GM12875 (cell line): ENCODE data around the gene C1QTNF5.

Experiments used
- H3K4me3 ChIP-seq: one replicate; pipeline ENCODE4 v1.5.1; 2011; ENCODE audit warnings: low read depth, low read length, control low read depth
- CTCF ChIP-seq: IDR thresholded peaks from 2 replicates; pipeline ENCODE4 v1.5.1; 2011; ENCODE audit warnings: low read depth, mild to moderate bottlenecking, control low read depth, inconsistent platforms, low read length, moderate library complexity, borderline replicate concordance; ENCODE audit not compliant: insufficient read depth

The C1QTNF5 gene

DNA sequence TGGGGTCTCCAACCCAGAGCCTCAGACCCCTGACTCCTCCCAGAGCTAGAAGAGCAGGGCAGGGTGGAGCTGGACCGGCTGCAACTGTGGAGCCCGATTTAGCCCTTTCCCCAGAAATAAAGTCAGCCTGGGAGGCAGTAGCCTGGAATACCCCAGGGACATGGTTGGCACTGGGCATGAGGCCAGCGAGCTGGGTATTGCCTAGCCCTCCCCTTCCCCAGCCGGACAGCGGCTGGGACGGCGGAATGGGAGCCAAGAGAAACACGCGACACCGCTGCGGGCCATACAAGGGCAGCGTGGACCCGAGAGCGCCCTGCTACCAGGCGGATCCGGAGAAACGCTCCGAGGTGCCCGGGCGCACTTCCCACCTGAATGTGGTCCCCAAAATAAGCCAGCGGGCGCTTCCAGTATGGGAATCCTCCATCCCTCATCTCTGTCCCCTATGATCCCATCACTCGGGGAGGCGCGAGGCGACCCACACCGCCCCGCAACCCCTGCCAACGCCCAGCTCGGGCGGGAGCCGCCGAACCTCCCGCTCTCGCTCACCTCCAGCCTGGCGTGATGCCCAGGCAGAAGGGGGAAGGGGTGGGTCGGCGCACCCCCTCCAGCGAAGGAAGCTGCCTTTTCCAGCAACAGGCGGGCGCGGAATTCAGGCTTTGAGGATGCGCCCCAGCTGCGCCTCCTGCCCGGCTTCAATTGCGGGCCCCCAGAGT, 24.5 kb downstream of the C1QTNF5 start:
- no peak for TF ChIP-seq CTCF
- peak overlapping the region; percentile 13 for H3K4me3 ChIP-seq

DNA sequence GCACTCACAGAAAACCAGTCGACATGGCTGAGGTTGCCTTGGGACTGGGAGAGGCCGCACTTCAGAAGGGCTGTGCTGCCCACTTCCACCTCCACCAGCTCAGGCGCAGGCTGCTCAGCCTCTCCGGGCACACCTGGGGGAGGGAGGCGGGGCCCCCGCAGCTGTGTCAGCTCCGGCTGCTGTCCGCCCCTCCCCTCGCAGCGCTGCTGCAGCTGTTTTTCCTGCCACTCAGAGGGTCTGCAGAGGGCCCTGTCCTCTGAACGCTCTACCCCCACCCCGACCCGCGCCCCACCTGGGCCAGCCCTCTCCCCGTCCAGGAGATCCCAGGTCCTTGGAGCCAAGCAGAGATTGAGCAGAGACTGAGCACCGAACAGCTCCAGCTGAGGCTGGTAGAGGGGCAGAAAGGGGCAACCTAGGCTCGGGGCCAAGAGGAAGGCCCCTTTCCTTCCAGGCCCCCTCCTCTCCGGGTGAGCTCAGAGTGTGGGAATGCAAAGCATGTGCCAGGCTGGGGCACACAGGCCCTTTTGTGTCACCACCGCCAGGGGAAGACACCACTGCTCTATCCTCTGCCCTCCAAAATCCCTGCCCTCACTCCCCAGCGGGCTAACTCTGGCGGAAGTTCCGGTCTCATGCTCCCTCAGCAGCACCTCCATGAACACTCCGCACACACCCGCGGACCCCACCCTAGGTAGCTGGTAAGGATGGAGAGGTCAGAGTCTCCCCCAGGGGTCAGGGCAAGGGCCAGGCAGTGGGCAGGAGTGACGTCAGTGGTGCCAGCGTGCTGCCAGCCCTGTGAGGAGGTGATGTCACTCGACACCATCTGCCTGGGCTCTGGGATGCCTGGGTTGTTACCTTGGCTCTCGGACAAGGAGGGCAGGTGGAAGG, 25.3 kb downstream of the C1QTNF5 start:
- H3K4me3 ChIP-seq: no peak overlapping the region
- 0 out of 2 replicates have a peak, but pooled peaks have one; percentile 13 for TF ChIP-seq CTCF

DNA sequence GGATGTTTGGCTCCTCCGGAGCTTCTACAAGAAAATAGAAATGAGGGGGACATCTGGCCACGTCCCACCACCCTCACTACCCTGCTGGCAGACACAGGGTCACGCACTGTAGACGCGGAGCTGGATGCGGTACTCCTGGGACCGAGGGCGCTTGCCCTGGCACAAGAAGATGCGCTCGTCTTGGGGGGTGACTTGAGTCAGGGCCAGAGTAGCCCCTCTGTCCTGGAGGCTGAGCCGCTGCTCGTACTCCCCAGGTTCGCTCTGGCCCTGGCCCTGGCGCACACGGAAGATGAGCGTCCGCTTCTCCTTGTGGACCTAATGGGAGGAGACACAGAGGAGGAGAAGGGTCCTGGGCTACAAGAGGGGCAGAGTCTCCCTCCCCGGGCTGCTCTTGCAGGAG, 26.0 kb downstream of the C1QTNF5 start:
- TF ChIP-seq CTCF: no peak
- no peak overlapping the region for H3K4me3 ChIP-seq

GRCh38 chr11:119310682-119311052, 30.0 kb downstream of the C1QTNF5 start:
- H3K4me3 ChIP-seq: no peak overlapping the region
- no peak for TF ChIP-seq CTCF

DNA sequence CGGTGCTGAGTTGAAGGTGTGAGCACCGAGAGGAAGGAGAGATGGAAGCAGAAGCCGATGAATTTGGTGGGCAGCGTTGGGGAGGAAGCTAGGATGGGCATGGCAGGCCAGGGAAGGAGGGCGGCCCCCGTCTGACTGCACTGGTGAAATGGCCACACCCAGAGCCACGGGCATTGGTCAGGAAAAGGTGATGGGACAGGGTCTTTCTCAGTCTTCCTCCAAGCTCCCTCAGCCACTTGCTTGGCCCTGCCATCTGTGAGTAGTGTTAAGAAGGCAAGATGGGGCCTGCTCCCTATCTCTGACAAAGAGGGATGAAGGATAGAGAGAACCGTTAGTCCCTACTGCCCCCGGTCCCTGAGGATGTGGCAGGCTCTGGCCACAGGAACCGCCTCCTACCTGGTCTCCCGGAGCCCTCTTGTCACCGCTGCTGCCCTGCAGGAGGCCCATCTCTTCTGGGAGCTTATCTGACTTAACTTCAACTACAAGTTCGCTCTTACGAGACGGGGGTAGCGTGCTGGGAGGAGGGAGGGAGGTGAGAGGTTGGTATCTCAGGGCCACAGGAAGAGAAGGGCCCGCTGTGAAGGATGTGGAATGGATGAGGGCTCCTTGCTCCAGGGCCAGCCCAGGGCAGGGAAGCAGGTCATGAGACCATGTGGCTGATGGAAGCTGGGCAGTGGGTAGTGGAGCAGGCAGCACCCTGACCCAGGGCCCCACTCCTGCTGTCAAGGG, 30.6 kb downstream of the C1QTNF5 start:
- no peak overlapping the region for H3K4me3 ChIP-seq
- no peak for TF ChIP-seq CTCF

DNA sequence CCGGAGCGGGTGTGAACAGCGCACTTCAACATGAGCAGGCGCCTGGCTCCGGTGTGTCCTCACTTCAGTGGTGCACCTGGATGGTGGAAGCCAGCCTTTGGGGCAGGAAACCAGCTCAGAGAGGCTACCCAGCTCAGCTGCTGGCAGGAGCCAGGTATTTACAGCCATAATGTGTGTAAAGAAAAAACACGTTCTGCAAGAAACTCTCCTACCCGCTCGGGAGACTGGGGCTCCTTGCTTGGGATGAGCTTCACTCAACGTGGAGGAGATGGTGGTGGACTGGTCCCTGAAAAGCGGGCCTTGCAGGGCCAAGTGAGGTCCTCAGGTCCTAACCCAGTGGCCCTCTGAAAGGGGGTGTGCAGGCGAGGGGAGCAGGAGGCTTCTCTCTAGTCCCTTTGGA, 31.3 kb downstream of the C1QTNF5 start:
- TF ChIP-seq CTCF: no peak

More for the DNA sequence above, 31.3 kb downstream of the C1QTNF5 start:
- H3K4me3 ChIP-seq: no peak overlapping the region
